ENCODE measurements around the gene WARS2. TPM values are rescaled to one million over a fixed set of nuclear protein-coding genes. Genes with fewer than 3 reads are reported as not detected.

WARS2 gene
- total RNA-seq, 1 experiment from 2014 or later = 10.5 TPM

DNA sequence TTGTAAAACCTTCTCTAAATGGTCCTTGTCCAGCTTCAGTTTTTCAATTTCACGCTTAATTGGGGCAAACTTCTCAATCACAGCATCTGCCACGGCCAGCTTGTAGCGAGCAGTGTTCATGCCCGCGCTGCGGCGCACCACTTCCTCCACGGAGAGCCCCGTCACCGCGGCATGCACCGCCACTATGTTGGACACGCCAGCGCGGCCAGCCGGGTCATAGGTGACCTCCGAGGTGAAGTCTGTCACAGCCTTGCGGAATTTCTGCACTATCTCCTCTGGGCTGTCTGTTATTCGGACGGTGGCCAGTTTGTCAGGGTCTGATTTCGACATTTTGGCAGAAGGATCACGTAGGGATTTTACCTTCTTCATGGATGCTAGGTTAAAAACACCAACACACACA lies 107.5 kb downstream of the WARS2 start:
- no peak for ATAC-seq
- H3K9ac ChIP-seq (ENCODE audit: low read length) = no peak overlapping the region
- no peaks in the 10 kb centered on the region for H3K36me3 ChIP-seq (ENCODE audit: control insufficient read depth in 1 of 2, insufficient read depth in 2 of 2, low read length in 2 of 2)
- BruUV-seq (replicated peaks) = no TSS peak
- no peaks in the 10 kb centered on the region for H3K9me2 ChIP-seq (ENCODE audit: insufficient read depth)
- H3K4me3 ChIP-seq (replicated peaks in 1 of 2; ENCODE audit: low read depth in 1 of 2, low read length in 2 of 2) = no peak overlapping the region
- DNase-seq (ENCODE audit: low read depth, low spot score) = no peak
- H3K79me2 ChIP-seq (ENCODE audit: insufficient read depth, low read length) = no peaks in the 10 kb centered on the region
- no peak overlapping the region for H2AFZ ChIP-seq (ENCODE audit: low read depth, low read length, poor library complexity, severe bottlenecking)
- TF ChIP-seq CEBPB (IDR thresholded peaks at IDR 0.05; ENCODE audit: low read depth) = no peak
- TF ChIP-seq, protein P1, sequence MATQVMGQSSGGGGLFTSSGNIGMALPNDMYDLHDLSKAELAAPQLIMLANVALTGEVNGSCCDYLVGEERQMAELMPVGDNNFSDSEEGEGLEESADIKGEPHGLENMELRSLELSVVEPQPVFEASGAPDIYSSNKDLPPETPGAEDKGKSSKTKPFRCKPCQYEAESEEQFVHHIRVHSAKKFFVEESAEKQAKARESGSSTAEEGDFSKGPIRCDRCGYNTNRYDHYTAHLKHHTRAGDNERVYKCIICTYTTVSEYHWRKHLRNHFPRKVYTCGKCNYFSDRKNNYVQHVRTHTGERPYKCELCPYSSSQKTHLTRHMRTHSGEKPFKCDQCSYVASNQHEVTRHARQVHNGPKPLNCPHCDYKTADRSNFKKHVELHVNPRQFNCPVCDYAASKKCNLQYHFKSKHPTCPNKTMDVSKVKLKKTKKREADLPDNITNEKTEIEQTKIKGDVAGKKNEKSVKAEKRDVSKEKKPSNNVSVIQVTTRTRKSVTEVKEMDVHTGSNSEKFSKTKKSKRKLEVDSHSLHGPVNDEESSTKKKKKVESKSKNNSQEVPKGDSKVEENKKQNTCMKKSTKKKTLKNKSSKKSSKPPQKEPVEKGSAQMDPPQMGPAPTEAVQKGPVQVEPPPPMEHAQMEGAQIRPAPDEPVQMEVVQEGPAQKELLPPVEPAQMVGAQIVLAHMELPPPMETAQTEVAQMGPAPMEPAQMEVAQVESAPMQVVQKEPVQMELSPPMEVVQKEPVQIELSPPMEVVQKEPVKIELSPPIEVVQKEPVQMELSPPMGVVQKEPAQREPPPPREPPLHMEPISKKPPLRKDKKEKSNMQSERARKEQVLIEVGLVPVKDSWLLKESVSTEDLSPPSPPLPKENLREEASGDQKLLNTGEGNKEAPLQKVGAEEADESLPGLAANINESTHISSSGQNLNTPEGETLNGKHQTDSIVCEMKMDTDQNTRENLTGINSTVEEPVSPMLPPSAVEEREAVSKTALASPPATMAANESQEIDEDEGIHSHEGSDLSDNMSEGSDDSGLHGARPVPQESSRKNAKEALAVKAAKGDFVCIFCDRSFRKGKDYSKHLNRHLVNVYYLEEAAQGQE (IDR thresholded peaks at IDR 0.05; ENCODE audit: low read depth) = no peak
- TF ChIP-seq TCF7L2 (IDR thresholded peaks at IDR 0.05; ENCODE audit: borderline replicate concordance, extremely low read depth, insufficient read depth, insufficient read length) = no peak
- TF ChIP-seq, protein P2, sequence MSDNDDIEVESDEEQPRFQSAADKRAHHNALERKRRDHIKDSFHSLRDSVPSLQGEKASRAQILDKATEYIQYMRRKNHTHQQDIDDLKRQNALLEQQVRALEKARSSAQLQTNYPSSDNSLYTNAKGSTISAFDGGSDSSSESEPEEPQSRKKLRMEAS (IDR thresholded peaks at IDR 0.05) = no peak
- no peak for TF ChIP-seq POLR2A (IDR thresholded peaks at IDR 0.05; ENCODE audit: borderline replicate concordance, extremely low read depth, insufficient read depth, insufficient read length)
- no peak for TF ChIP-seq ZBTB33 (IDR thresholded peaks at IDR 0.05; ENCODE audit: extremely low read depth, insufficient replicate concordance, low read length)
- no peak for TF ChIP-seq EZH2 (IDR thresholded peaks at IDR 0.05)
- TF ChIP-seq YY1 (IDR thresholded peaks at IDR 0.05; ENCODE audit: extremely low read depth, insufficient replicate concordance, low read depth, low read length) = no peak
- no peak for TF ChIP-seq FOSL1 (IDR thresholded peaks at IDR 0.05; ENCODE audit: low read depth)
- TF ChIP-seq ELF1 (IDR thresholded peaks at IDR 0.05; ENCODE audit: borderline replicate concordance, low read depth) = no peak
- TF ChIP-seq EGR1 (IDR thresholded peaks at IDR 0.05; ENCODE audit: low read depth) = no peak
- no peak for TF ChIP-seq CBX3 (IDR thresholded peaks at IDR 0.05; ENCODE audit: low read depth)
- no peak for TF ChIP-seq SIN3A (IDR thresholded peaks at IDR 0.05; ENCODE audit: low read depth)
- no peak for TF ChIP-seq ATF3 (IDR thresholded peaks at IDR 0.05)
- TF ChIP-seq ZFX (IDR thresholded peaks at IDR 0.05) = no peak
- no peak for TF ChIP-seq RAD21 (IDR thresholded peaks at IDR 0.05; ENCODE audit: low read depth)
- H3K4me1 ChIP-seq (ENCODE audit: control insufficient read depth in 1 of 2, insufficient read depth in 2 of 2, low read length in 2 of 2) = no peaks in the 10 kb centered on the region
- H3K27ac ChIP-seq (ENCODE audit: low read depth, low read length) = no peak overlapping the region
- ChIA-PET RAD21 (ENCODE audit: low non-redundant PET in 1 of 2, low total read pairs in 2 of 2, uncharacterized antibody in 2 of 2, unreplicated experiment in 2 of 2) (no interaction called here), CTCF (no interaction called here), POLR2A (no interaction called here)
- no peaks in the 10 kb centered on the region for H3K9me3 ChIP-seq (ENCODE audit: control insufficient read depth in 1 of 2, insufficient read depth in 1 of 2, low read depth in 1 of 2, low read length in 2 of 2)
- no peaks in the 10 kb centered on the region for H3K27me3 ChIP-seq (ENCODE audit: insufficient read depth, low read length)
- H4K20me1 ChIP-seq (ENCODE audit: insufficient read depth) = no peaks in the 10 kb centered on the region
- intact Hi-C loops (cut with micrococcal nuclease) = no loop called here
- H3K4me2 ChIP-seq (ENCODE audit: low read length) = no peak overlapping the region
